GM18858 (cell line): Measurements from ENCODE around the gene PGAM5.
A peak's percentile ranks its signal among the peaks of the same experiment; 100 is the strongest.
"Not testable (repeated sequence)": the region's sequence is repeated elsewhere in the genome, so short reads cannot be mapped to it uniquely, and the experiment has no call there.

Experiments used
- ATAC-seq: cut with Tn5 transposase; IDR thresholded peaks from one replicate; pipeline ENCODE4 v1.9.1; 2021; ENCODE audit not compliant: unreplicated experiment

Gene PGAM5

DNA sequence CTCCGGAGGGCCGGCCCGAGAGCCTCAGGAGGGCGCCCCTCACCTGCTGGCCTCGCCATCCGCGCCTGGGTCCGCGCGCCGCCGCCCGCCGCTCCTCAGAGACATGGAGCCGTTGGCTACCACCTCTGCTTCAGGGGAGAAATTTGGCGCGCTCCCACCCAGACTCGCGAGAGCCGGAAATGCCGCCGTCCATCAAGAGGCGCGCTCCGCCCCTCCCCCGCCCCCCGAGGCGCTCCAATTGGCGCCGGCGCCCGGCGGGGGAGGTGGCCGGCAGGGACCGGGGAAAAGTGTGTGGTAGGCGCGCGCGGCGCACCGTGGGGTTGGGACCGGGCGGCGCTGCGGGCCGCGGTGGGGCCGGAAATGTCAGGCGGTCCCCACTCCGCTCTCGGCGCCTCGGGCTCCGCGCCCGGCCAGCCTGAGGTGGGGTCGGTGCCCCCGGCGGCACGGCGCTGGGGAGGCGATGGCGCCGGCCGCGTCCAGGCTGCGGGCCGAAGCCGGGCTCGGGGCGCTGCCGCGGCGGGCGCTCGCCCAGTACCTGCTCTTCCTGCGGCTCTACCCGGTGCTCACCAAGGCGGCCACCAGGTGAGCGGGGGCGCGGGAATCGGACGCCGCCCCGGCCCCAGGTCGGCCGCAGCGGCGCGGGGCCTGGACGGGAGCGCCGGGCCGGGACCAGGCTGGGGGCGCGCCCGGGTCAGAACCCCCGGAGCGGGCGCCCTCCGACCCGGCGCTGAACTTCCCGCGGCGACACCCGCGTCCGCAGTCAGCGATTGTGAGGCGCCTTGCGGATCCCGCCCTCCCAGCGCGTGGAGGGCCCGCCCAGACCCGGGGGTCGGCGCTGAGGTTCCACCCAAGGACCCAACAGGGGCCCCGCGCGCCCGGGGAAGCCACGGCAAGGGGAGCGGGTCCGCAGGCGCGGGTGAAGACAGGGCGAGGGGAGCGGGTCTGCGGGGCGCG is 23.2 kb upstream of the PGAM5 start, which contains the start of the genes POLE and PXMP2:
POLE (minus strand) TSS at position 132 of the 954 bp plus-strand sequence; CDS start at position 105, 27 bp downstream.
PXMP2 (plus strand) TSS at position 377 of the 954 bp plus-strand sequence; CDS start at position 461, 84 bp downstream.
- peak; percentile 88 for ATAC-seq

DNA sequence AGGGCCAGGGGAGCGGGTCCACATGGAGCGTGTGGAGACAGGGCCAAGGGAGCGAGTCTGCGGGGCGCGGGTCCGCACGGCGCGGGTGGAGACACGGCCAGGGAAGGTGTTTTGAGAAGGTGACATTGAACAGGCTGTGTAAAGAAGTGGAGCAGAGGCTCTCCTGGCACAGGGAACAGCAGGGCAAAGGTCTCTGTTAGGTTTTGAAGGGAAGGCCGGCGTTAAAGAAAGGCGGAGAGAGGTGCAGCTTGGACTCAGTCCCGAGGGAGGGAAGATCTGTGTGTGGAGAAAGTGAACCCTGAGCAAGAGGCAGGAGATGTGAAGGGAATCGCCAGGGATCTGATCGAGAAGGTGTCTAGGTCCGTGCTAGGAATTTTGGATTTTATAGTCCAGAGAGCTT is 21.4 kb upstream of the PGAM5 start:
- no peak for ATAC-seq

DNA sequence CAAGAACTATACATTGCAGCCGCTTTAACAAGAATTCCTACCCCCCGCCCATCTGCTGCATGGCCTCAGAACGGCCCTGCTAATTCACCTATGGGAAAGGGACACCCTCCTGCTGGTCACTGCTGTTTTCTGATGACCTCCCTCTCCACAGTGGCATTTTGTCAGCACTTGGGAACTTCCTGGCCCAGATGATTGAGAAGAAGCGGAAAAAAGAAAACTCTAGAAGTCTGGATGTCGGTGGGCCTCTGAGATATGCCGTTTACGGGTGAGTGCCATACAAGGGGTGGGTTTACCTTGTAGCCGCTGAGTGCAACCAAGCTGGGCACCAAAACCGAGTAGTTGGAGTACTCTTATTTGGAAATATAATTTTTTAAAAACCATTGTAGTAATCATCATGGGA is 20.5 kb upstream of the PGAM5 start:
- no peak for ATAC-seq

DNA sequence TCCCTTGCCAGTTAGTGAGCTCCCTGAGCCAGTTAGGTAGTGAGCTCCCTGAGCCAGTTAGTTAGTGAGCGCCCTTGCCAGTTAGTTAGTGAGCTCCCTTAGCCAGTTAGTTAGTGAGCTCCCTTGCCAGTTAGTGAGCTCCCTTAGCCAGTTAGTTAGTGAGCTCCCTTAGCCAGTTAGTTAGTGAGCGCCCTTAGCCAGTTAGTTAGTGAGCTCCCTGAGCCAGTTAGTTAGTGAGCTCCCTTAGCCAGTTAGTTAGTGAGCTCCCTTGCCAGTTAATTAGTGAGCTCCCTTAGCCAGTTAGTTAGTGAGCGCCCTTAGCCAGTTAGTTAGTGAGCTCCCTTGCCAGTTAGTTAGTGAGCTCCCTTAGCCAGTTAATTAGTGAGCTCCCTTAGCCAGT is 18.6 kb upstream of the PGAM5 start:
- ATAC-seq, result not testable (repeated sequence)

DNA sequence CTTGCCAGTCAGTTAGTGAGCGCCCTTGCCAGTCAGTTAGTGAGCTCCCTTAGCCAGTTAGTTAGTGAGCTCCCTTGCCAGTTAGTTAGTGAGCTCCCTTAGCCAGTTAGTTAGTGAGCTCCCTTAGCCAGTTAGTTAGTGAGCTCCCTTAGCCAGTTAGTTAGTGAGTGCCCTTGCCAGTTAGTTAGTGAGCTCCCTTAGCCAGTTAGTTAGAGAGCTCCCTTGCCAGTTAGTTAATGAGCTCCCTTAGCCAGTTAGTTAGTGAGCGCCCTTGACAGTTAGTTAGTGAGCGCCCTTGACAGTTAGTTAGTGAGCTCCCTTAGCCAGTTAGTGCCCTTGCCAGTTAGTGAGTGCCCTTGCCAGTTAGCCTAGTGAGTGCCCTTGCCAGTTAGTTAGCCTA is 15.8 kb upstream of the PGAM5 start:
- ATAC-seq, result not testable (repeated sequence)

DNA sequence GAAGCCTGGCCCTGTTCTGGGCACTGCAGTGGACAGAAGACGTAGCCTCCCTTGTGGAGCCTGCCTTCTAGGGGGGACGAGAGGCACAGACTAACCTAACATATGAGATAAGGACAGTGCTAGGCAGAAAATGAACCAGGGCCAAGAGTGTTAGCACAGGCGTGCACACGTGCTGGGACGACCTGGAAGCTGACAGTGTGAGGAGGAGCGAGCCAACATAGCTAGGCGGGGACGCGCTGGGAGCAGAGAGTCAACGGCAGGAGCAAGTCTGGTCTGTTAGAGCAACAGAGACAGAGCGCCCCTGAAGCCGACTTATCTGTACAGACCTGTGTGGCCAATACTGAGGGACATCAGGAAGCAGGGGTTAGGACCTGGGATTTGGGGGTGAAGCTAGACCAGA is 15.2 kb upstream of the PGAM5 start:
- ATAC-seq, result no peak

DNA sequence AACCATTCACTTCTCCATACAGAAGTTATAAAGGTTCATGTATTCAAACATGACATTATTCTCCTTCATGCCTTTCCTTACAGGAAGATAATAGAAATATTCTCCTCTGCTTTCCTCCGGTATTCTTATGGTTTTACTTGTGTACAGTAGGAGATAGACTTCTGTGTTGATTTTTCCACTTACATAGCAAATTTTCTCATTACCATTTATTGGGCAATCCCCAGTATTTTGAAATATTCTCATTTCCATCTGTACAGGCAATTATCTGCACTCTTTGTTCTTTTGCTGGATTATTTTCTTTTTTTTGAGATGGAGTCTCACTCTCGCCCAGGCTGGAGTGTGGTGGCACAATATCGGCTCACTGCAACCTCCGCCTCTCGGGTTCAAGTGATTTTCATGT is 12.3 kb upstream of the PGAM5 start:
- ATAC-seq, result no peak

DNA sequence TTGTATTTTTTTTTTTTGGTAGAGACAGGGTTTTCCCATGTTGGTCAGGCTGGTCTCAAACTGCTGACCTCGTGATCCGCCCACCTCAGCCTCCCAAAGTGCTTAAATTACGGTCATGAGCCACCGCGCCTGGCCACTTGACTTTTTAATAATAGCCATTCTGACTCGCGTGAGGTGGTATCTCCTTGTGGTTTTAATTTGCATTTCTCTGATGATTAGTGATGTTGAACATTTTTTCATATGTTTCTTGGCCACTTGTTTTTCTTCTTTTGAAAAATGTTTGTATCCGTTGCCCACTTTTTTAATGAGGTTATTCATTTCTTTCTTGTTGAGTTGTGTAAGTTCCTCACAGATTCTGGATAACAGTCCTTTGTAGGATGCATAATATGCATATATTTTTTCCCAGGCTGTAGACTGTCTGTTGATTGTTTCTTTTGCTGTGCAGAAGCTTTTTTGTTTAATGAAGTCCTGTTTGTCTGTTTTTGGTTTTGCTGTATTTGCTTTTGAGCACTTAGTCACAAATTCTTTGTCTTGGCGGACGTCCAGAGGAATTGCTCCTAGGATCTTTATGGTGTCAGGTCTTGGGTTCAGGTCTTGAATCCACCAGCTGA is 10.3 kb upstream of the PGAM5 start:
- no peak for ATAC-seq

DNA sequence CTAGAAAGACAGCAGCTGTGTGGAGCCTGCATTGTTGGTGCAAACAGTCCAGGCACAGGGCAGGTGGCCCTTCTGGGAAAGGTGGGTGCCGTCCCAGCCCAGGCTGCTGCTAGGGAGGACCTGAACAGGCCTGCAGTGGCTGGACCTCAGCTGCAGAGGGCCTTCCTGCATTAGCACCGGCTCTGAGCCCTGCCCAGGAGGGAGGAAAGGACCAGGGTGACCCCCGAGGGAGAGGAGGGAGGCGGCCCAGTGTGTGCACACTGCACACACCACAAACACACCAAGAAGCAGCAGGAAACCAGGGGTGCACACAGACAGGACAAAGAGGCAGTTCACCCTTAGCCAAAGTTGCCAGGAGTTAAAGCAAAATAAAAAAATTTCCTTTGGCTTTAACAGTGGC is 8.0 kb upstream of the PGAM5 start:
- no peak for ATAC-seq

DNA sequence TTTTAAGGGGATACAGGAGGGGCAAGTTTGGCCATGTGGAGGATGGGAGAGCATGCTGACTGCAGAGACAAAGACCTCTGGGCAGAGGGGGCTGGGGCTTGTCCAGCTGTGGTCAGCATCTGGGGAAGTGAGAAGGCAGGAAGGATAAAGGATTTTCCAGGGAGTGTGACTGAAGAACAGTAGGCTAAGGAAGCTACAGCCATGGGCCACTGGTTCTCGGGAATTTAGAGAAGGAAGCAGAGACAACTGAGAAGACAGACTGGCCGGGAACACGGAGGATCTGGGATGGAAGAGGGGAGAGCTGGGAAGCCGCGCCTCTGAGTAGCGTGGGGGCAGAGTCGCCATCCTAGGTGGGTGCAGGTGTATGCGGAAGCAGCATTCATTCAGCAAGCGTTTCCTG is 7.0 kb upstream of the PGAM5 start:
- no peak for ATAC-seq

DNA sequence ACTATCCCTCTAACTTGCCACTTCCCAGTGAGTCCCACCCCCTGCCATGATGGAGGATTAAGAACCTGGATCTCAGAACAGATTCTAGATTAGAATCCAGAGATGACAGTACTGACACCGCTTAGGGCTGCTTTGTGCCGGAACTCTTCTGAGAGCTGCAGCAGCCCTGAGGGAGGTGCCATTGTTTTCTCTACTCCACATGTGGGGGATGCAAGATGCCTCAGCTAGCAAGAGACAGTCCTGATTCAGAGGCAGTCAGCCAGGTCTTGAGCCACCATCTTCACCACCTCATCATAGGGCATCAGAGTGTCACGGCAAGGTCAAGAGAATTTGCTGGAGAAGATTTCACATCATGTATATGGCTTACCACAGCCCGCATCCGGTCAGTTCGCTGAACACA is 3.4 kb upstream of the PGAM5 start:
- ATAC-seq, result no peak

DNA sequence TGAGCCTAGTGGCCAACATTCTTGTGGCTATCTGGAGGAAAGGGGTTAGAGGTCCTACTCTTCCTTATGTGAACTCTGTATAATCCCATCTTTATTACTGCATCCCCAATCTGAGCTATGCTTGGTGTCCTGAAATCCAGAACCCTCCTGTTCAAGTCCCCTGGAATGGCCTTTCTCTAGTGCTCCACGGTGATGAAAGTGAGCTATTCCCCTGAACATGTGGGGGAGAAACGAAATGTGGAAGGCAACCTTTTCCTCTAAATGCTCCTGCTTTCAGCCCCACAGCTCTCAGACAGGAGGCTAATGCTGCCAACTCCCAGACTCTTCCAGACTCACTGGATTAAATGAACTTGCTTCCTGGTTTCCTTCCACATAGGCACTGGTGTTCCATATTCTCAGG is 2.5 kb upstream of the PGAM5 start:
- ATAC-seq, result no peak

DNA sequence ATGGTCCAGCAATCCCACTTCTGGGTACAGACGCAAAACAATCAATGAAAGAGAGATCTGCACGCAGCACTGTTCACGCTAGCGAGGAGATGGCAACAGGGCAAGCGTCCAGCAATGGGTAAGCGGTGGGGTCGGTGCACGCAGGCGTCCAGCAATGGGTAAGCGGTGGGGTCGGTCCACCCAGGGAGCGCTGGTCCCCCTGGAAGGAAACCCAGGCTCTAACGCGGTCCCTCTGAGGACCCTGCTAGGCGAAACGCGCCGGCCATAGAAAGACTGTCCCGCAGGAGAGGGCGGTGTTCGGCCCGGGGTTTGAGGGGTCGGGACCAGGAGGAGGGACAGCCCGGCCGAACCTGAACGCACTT is 618 bp upstream of the PGAM5 start:
- ATAC-seq, result peak; percentile 7

DNA sequence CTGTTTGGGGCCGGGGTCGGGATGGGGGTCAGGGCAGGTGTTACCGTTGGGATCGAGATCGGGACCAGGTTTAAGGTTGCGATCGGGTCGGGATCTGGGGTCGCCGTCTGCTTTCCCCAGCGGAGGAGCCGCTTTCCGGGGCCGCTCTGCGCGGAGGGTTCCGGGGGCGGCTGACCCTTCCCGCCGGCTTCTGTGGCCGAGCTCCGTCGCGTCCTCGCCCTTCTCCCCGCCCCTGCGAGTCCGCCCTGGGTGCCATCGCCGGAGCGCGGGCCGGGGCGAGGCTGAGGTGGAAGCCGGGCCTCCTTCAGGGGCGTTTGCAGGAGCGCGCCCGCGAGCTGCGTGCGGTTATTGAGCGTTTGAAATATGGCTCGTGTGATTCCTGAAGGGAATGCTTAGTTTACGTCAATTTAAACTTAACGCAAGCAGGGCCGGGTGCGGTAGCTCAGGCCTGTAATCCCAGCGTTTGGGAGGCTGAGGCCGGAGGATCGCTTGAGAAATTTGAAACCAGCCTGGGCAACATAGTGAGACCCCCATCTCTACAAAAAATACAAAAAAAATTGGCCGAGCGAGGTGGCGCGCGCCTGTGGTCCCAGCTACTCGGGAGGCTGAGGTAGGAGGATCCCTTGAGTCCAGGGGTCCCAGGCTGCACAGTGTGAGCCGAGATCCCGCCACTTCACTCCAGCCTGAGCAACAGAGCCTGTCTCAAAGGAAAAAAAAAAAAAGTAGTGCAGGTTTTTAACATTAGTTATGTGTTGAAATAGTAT is 620 bp downstream of the PGAM5 start:
- ATAC-seq, result no peak

DNA sequence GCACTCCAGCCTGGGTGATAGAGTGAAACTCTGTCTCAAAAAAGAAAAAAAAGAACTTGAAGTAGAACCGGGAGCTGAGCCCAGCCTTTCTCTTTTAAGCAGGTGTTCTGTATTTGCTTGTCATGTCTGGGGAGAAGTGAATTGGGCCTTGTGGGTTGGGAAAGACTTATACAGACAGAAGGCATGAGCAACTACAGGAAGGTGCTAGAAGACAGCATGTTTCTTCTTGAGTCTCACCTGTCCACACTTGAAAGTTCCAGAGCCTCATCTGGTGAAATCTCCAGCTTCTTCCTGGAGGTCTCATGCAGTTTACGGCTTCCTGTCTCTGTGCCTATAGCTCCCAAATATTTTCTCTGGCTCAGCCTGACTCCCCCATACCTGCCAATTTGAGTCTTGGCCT is 2.5 kb downstream of the PGAM5 start:
- no peak for ATAC-seq

DNA sequence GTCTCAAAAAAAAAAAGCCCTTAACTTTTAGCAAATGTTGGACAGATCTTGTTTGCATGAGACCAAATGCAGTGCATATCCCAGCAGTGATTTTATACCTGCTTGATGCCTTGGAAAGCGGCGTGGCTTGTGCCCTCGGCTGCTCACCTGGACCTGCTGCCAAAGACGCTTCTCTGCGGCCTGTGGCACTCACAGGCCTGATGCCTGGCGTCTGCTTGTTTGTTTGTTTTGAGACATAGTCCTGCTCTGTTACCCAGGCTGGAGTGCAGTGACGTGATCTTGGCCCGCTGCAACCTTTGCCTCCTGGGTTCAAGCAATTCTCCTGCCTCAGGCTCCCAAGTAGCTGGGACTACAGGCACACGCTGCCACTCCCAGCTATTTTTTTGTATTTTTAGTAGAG is 5.2 kb downstream of the PGAM5 start:
- ATAC-seq, result no peak

DNA sequence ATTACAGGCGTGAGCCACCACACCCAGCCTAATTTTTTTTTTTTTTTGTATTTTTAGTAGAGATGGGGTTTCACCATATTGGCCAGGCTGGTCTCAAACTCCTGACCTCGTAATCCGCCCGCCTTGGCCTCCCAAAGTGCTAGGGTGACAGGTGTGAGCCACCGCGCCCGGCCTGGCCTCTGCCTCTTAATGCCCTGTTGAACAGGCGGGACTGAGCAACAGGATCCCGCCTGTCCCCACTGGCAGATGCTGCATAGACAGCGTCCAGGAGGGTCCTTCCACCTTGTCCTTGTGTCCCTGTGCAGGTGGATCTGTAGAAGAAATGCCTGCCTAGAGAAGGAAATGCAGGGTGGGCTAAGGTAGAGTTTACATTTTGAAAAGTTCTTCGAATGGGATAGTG is 5.7 kb downstream of the PGAM5 start:
- ATAC-seq, result no peak

DNA sequence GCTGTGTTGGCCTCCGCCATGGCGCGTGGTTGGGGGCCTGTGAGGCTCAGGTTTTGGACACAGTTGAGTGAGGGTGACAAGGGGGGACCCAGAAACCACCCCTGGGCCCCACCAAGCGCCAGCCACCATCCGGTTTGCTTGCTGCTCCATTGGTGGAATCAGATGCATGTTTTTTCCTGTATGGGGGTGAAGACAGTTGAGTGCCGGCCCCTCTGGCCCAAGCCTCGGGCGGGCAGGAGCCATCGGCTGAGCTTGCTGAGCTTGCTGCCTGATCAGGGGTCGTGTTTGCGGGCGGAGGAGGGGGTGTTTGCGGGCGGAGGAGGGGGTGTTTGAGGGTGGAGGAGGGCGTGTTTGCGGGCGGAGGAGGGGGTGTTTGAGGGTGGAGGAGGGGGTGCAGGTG is 6.4 kb downstream of the PGAM5 start:
- no peak for ATAC-seq

DNA sequence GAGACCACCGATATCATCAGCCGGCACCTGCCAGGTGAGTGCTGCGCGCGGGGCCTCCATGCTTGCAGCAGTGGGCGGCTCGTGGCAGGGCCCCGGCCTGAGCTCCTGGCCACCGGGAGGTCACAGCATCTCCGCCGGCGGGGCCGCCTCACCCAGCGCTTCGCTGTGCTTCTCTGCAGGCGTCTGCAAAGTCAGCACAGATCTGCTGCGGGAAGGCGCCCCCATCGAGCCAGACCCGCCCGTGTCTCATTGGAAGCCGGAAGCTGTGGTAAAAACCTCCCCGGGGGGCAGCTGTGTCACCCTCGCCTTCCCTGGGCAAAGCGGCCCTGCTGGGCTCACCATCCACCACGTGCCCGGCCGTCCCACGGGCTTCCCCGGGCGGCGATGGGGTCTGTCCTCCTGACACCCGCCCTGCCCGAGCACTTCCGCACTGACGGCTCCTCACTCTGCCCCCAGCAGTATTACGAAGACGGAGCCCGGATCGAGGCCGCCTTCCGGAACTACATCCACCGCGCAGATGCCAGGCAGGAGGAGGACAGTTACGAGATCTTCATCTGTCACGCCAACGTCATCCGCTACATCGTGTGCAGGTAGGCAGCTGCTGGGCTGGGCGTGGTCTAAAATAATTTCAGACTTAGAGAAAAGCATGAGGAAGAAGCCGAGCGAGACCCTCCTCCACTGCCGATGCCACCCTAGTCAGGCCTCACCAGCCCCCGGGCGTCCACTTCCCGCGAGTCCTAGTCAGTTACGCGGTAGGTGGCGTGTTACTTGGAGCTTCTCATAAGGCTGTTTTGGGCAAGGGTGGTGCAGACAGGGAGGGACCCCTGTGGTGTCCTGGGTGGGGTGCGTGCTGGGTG is 7.1 kb downstream of the PGAM5 start:
- ATAC-seq, result no peak

DNA sequence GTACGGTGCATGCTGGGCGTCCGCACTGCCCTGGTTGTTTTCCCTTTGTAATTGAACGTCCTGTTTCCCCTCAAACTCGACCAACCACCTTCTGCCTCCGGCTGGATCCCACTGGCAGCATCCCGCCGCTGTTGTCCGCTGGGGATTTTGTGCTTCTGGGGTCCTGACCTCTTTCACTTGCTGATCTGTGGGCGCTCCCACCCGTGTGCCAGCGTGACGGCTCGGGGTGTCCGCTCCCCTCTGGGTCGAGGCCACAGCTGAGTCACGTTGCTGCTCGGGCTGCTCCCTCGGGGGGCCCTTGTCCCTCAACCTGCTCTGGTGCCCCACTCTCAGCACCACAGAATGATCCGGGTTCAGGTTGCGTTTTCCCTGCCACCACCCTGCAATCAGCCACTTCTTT is 8.0 kb downstream of the PGAM5 start:
- no peak for ATAC-seq
